Fibroblast of upper back skin (primary cell): Measurements from ENCODE around the gene IFIT2.
"Not testable (repeated sequence)": the region's sequence is repeated elsewhere in the genome, so short reads cannot be mapped to it uniquely, and the experiment has no call there.

Source experiments
- DNase-seq: peaks from one replicate; pipeline ENCODE4 v3.0.0-alpha.2; 2013

Gene IFIT2

GRCh38 chr10:89281606-89282395, 20.0 kb upstream of the IFIT2 start:
- DNase-seq, result peak; percentile 32

GRCh38 chr10:89283025-89283935, 18.6 kb upstream of the IFIT2 start:
- peak; percentile 66 for DNase-seq

- DNase-seq, result peak; percentile 95
These were observed 17.8 kb upstream of the IFIT2 start for GRCh38 chr10:89283936-89284475.

GRCh38 chr10:89284711-89285110, 17.1 kb upstream of the IFIT2 start:
- DNase-seq, result not testable (repeated sequence)

GRCh38 chr10:89285303-89285702, 16.5 kb upstream of the IFIT2 start:
- DNase-seq, result peak; percentile 64

- DNase-seq, result no peak
These were observed 7.1 kb upstream of the IFIT2 start for GRCh38 chr10:89294721-89295239.

- peak; percentile 80 for DNase-seq
These were observed 6.2 kb upstream of the IFIT2 start for GRCh38 chr10:89295597-89295996.

- DNase-seq, result peak; percentile 38
These were observed 5.6 kb upstream of the IFIT2 start for GRCh38 chr10:89296220-89296648.

GRCh38 chr10:89297356-89297755, 4.5 kb upstream of the IFIT2 start:
- no peak for DNase-seq

- no peak for DNase-seq
These were observed 4.1 kb upstream of the IFIT2 start for GRCh38 chr10:89297791-89298190.

GRCh38 chr10:89299031-89299430, 2.8 kb upstream of the IFIT2 start:
- DNase-seq, result no peak

- DNase-seq, result peak; percentile 30
These were observed 614 bp upstream of the IFIT2 start for GRCh38 chr10:89301232-89301631.

GRCh38 chr10:89302625-89303024, 779 bp downstream of the IFIT2 start:
- no peak for DNase-seq

- DNase-seq, result no peak
These were observed 1.3 kb downstream of the IFIT2 start for GRCh38 chr10:89303161-89303560.

- no peak for DNase-seq
These were observed 2.2 kb downstream of the IFIT2 start for GRCh38 chr10:89304026-89304425.

GRCh38 chr10:89304446-89304845, 2.6 kb downstream of the IFIT2 start:
- DNase-seq, result no peak

- no peak for DNase-seq
These were observed 3.1 kb downstream of the IFIT2 start for GRCh38 chr10:89304925-89305324.

GRCh38 chr10:89305766-89306433, 4.1 kb downstream of the IFIT2 start:
- DNase-seq, result no peak

GRCh38 chr10:89306434-89307268, 4.8 kb downstream of the IFIT2 start:
- DNase-seq, result no peak

GRCh38 chr10:89307269-89307577, 5.4 kb downstream of the IFIT2 start:
- DNase-seq, result no peak

GRCh38 chr10:89308266-89308665, 6.4 kb downstream of the IFIT2 start:
- DNase-seq, result no peak

- DNase-seq, result no peak
These were observed 6.9 kb downstream of the IFIT2 start for GRCh38 chr10:89308736-89309135.
